Astrocyte of the hippocampus (primary cell): ENCODE data around the gene MYB.
A peak's percentile ranks its signal among the peaks of the same experiment; 100 is the strongest.
"Not testable (repeated sequence)": the region's sequence is repeated elsewhere in the genome, so short reads cannot be mapped to it uniquely, and the experiment has no call there.

ENCODE experiments used
- DNase-seq: peaks from one replicate; pipeline ENCODE4 v3.0.0; 2011; ENCODE audit warnings: low read depth, low spot score

The MYB gene

DNA sequence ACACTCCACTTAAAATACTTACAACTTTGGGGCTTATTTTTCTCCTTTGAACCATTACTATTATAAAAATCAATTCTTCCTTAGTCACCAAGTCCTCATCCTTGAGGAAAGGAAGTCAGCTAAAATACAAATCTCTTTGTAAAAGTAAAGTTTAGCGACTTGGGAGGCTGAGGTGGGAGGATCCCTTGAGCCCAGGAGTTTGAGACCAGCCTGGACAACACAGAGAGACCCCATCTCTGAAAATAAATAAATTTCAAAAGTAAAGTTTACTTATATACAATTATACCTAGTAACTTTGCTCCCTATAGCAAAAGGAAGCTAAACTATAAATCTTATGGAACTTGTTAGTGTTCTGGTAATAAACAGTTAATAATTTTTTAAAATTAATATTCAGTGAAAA, 40.4 kb downstream of the MYB start:
- DNase-seq: no peak

DNA sequence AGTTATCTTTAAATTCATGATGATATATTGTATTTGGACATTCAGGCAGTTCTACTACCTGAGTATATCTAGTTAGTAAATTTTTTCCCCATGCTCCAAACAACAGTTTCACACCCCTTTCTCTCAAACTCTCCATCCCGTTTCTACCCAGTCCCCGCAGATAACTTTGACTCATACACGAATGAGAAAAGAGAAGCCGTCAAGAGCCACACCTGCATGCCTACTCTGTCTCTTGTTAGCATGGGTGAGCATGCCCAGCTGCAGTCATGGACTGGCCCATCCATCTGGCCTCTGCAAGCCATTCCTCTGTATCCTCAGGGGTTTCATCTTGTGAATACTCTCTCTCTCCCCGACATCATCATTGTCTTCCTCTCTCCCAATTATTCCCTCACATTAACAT, 41.5 kb downstream of the MYB start:
- DNase-seq: no peak

DNA sequence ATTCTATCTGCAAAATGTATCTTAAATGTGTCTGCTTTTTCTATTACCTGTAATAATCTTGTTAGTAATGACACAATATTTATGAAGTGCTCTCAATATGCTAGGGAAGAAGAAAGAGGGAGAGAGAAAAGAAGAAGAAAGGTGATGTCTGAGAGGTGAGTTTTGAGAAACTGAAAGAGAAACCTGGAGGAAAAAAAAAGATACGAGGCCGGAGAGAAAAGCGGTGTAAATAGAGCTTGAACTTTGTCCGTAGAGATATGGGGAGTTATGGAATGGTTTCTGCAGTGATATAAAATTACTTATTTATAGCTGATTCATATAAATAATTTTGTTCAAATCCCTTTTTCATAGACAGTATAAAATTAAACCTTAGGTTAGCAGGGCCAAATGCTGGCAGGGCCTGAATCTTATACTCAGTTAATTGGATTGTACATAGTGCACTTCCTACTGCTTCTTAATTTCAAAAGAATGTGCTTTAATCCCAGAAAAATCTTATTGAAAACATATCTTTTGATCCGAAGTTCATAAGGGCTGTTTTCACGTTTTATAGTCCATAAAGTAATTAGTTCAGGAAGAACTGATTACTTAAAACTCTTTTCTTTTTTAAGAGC, 43.0 kb downstream of the MYB start:
- no peak for DNase-seq

DNA sequence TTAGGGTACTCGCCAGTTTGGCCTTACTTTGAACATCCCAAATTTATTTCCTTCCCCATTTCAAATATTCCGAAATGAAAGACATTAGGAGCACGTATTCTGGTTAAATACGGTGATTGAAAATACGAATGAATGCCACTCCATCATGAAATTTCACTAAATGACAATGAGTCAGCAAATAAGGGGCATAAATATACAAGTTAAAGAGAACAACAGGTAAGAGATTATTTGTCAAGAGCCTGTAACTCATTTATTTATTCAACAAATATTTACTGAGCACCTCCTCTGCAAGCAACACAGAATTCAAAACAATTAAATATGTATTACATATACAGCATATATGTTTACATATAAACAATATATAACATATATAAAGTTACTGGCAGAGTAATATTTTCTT, 44.8 kb downstream of the MYB start:
- no peak for DNase-seq

DNA sequence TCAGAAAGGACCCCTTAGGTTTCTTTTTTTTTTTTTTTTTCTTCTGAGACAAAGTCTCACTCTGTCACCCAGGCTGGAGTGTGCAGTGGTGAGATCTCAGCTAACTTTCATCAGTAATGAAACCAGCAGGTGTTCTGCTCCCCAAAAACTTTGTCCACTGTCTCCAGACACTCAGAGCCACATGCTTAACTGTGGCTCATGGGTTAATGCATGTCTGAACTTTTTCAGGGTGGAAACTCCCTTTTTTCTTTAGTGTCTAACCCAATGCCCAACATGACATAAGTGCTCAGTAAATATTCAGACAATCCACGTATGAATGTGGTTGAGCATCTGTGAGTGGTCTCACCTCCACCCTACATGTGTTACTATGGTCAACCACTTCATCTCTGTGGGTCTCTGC, 45.4 kb downstream of the MYB start:
- DNase-seq: no peak

DNA sequence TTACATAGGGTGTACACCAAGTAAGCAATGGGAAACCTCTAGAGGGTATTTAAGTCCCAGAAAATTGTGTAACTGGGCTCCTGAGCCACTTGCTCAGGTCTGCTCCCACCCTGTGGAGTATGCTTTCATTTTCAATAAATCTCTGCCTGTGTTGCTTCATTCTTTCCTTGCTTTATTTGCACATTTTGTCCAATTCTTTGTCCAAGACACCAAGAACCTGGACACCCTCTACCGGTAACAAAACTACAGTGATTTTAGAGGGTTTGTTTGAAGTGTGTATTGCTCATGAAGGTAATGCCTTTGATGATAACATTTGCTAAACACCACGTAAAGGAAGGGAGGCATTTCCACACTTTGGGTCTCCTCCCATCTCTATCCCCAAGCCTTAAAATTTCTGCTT, 46.2 kb downstream of the MYB start:
- DNase-seq: no peak

DNA sequence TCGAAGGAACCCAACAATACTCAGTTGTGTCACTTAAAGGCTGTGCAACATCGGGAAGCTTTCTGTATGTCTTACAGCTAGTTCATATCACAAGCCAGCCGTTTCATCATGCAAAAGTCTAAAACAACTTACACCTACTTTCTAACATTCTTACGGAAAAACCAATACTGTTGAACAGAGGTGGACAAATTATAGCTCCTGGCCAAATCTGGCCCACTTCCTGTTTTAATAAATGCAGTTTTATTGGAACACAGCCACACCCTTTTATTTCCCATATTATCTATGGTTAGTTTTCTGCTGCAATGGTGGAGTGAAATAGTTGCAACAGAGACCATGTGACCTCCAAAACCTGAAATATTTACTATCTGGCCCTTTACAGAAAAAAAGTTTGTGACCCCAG, 46.6 kb downstream of the MYB start:
- no peak for DNase-seq

DNA sequence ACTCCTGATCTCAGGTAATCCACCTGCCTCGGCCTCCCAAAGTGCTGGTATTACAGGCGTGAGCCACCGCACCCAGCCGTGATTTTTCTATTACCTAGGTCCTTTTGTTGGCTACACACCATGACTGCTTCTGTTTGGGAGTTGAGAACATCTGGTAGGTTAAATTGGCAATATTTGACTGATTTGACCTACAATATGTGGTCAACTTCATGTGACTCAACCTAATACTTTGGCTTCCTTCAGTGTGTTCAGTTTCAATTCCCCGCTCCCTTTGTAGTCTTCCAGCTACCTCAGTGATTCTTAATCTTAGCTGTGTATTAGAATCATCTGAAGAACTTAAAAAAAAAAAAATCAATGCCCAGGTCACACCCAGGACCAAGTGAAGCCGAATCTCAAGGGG, 47.4 kb downstream of the MYB start:
- no peak for DNase-seq

DNA sequence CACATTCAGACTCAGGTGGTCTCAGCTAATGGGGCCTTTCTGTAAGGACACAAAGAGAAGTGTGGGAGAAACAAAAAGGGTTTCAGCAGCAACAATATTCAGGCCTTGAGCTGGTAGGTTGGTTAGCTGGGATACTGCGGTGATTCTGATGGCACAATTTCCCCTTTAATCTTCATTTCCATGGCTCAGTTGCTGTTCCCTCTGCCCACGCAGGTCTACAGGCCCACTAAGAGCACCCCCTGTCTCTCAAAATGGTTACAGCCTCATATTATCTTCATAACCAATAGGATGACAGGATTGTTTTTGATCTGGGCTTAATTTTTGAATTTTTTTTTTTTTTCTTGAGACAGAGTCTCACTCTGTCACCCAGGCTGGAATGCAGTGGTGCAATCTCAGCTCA, 48.9 kb downstream of the MYB start:
- no peak for DNase-seq

DNA sequence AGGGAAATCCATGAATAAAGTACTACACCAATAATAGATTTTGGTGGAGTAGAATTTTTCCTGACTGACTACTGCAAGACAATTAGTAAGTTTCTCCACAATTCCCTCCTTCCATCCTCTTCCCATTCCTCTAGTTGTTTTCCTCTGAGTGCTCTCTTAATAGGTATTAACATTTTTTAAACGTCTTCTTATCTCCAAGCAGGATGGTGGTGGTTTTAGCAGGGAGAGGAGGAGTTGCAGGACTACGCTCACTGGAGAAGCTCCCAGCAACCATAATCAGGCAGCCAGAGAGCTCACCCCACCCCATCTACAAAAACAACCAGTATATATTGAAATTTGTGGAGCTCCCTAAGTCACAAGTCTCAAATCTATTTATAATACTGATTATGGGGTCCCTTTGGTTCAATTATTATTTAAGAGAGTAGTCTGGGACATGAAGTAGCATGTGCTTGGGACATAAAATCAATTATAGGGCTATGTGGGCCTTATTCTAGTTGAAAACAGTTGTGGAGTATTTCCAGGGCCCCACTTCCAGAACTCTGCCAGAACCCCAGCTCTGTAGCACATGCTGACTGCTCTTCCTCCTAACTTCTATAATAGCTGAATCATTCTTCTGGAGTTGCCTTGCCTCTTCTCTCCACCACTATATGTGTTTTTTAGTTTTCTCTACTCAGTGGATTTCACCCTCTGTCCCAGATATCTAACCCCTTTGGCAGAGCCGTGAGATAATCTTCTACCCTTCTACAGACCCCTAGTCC, 49.8 kb downstream of the MYB start:
- no peak for DNase-seq

DNA sequence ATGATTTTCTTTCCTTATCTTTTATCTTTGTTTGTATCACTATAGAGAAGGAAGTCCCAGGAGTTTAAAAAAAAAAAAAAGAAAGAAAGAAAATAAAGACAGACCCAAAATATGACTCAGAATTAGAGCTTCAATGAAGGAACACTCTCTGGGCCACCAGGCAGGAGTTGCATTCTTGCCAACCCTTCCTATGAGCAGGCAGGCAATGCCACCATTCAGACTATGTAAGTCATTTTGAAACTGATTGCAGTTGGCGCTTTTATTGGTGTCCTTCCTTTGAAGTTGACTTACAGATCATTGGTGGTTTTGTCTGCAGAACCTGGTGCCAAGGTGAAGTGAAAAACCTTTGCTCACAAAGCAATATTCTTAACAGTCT, 50.3 kb downstream of the MYB start:
- peak; percentile 29 for DNase-seq

DNA sequence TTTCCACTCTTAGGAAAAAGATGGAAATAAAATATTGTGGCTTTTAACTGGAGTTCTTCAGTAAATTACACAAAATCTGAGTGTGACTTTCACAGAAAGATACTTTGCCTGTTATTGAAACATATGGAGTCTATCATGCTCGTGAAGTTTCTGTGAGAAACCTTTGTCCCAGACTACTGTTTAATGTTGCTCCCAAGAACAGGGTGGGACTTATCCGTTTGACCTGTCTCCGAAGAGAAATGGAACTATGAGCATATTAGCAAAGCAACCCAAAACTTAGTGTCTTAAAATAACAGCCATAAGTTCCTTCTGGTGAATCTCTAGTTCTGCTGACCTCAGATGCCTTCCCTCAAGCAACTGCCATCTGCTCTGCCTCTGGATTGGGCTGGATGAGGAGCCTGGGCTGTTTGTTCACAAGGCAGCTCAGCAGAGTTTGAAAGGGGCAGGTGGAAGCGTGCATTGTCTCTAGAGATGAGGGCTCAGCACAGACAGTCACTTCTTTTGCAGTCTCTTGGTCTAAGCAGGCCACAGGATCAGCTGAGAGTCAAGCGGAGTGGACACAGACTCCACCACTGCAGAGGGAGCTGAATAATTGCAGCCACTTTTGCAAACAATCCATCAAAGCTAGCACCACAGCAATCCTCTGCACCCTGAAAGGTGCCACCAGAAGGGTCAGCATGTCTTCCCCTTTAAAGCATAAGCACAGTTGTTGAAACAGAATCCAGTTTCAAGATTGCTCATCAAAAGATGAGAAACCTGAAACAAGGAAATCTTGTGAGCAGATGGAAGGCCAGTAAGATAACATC, 52.8 kb downstream of the MYB start:
- DNase-seq: no peak

DNA sequence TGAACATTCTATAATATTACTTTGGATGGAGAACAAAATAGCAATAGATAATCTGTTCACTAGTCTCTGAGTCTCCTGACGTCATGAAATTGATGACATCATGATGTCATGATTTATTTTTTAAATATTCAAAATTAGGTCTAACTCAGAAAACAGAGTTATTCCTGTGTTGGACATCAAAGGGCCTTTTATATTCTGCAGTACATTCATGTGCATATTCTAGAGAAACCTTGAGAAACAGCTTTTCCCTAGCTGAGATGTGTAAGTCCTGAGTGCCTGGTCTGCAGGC, 53.3 kb downstream of the MYB start:
- DNase-seq: no peak

DNA sequence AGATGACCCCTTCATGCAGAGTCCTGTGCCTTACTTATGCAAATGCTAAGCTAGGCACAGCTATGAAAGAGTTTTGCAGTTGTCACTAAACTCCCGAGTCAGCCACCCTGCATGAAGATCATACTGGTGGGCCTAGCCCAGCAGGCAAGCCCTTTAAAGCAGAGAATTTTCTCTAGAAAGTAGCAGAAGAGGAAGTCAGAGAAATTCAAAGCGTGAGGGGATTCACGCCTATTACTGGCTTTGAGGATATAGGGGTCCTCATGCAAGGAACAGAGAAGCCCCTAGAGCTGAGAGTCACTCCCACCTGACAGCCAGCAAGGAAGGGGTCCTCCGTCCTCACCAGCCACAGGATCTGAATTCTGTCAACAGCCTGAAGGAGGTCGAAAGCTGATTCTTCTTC, 54.6 kb downstream of the MYB start:
- DNase-seq: no peak

DNA sequence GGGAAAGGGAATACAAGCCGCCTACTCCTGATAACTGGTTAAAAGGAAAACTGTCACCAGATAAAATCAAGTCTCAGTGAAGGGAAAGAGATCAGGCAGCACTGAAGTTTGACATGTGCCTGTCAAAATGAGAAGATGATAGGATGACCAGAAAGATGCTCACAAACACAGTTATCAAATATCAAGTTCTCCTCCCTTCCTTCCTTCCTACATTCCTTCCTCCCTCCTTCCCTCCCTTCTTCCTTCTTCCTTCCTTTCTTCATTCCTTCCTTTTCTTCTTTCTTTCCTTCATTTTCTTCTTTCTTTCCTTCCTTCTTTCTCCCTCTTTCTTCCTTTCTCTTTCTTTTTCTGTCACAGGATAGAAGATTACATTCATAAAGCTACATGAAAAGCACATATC, 55.2 kb downstream of the MYB start:
- no peak for DNase-seq

DNA sequence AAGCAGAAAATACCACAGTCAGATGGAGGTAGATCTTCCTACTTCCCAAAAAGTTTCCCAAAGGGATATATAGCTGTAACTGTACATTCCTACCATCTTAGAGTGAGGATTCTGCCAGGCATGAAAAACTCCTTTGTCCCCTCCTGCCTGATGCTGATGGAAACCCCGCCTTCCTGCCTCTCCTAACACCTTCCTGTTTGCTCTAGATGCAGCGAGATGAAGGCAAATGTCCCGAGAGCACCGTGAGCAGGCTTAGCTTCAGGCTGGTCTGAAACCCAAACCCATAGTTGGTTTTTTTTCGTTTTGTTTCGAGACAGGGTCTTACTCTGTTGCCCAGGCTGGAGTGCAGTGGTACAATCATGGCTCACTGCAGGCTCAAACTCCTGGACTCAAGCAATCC, 55.6 kb downstream of the MYB start:
- DNase-seq: no peak

DNA sequence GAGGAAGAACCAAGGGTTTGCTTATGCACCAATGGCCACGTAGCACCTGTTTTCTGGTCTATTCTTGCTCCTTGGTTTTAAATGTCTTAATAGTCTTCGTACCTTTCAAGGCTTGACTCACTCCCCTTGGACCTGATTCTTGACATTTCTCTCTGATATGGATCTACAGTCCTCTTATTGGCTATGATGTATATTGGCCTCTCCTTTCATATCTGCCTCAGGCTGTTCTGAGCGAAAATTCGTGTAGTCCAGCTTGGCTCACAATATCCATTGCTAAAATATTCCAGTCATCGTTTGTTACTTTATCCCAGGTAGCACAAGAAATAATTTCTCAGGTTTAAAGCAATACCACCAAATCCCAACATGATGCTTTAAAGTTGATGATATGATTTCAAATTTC, 59.6 kb downstream of the MYB start:
- no peak for DNase-seq

DNA sequence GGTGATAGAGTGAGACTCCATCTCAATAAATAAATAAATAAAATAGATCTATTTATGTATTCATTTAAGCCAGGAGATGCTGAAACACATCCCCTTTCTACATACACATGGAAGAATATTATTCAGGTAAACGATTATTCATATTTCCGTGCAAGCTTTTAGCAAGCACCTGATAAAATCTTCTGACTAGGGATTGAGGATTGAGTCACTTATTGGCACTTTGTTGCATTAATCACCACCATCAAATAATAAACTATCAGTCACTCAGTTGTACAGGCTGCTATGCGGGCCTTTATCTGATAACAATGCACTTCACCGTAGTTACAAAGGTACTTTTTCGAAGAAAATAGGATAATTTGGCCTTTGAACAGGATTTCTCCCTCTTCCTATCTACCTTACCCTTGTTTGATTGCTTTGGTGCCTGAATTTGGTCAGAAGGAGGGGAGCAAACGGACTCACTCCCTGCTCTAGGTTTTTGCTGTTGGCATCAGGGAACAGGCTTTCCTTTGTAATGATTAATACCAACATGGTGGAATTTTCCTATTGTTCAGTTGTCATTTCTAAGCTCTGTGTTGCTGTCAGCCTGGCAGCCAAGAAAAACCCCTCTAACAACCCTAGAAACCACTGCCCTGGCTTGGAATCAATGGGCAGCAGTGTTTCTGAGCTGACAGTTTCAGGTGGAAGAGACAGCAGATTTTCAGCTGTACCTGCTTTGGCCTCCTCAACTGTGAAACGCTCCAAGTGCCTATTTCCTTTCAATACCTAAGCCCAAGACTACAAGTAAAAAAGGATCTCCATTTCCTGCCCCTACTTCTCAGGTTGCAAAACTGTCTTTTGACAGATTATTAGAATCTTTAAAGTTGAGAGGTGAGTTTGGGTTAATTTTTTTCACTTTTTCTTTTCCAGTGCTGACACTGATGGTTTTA, 63.0 kb downstream of the MYB start:
- peak; percentile 74 for DNase-seq

DNA sequence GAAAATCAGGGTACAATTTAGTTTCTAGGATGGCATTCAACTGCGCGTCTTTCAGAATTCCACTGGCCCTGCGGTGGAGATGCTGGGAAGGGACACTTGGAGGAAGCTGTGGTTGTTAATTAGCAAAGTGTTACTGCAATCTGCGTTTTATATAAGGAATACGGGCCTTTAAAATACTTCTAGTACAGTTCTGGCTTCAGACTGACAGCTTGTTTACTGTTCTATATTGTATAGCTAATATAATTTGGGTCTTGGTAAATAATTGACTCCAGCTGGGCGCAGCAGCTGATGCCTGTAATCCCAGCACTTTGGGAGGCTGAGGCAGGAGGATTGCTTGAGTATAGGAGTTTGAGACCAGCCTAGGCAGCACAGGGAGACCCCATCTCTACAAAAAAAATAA, 63.7 kb downstream of the MYB start:
- DNase-seq: no peak

DNA sequence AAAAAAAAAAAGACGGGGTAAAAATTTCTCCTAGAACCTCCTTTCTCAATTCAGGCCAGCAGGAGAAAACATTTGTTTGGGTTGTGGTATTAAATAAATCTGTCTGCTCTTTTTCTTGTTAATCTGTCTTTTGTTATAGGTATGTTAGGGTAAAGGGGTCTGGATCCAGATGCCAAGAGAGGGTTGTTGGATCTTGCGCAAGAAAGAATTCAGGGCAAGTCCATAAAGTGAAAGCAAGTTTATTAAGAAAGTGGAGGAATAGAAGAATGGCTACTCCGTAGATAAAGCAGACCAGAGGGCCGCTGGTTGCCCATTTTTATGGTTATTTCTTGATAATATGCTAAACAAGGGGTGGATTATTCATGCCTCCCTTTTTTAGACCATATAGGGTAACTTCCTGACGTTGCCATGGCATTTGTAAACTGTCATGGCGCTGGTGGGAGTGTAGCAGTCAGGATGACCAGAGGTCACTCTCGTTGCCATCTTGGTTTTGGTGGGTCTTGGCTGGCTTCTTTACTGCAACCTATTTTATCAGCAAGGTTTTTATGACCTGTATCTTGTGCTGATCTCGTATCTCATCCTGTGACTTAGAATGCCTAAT, 65.4 kb downstream of the MYB start:
- DNase-seq: not testable (repeated sequence)

DNA sequence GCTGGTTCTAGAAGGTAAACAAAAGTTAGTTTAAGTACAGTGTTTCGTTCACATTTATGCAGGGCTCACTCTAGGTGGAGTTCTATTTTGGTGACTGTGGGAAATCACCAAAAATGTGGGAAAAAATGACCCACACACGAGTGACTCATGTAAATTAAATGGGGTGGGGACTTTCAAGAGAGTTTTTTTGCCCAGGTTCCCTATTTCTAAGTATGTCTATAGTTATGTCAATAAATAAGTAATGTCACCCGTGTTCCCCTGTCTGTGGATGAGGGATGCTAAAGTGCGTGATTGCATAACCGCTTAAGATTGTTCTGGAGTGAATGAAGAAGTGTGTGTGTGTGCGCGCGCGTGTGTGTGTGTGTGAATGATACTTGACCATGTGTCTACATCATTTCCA, 69.1 kb downstream of the MYB start:
- no peak for DNase-seq
